Measurements from ENCODE around the gene WNT6.

DNA sequence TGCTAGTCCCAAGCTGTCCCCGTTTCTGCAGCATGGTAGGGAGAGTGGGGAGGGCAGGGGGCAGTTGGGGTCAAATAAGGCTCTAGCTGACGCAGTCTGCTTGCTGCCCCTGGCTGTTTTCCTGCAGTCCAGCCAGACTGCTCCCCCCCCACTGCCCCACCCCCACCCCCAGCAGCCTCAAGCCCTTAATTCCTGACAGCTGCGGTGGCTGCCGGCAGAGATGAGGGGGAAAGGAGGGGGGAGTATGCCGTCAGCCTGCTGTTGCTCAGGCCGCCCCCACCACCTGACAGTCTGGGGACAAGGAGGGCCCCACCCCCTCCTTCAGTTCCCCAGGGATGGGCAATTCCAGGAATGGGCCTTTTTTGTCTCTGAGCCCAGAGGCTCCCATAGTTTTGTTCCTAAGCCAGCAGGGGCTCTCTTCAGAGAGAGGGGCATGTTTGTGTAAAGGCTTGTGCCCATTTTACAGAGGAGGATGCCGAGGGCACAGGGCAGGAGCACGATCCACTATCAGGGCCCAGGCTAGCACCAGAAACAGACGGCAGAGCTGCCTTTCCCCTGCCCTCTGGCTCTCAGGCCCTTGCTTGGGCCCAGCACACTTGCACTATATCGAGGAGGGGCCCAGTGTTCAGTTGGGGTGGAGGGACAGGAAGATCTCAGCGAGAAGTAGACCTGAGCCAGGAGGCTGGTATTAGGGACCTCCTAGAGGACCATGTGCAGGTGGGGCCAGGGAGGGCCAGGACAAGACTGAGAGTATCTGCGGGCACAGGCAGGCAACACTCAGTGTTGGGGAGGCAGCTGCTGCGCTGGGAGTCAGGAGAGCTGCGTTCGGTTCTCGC lies 19.5 kb downstream of the WNT6 start:
- TF ChIP-seq CTCF (IDR thresholded peaks at IDR 0.05) = no peak
- TF ChIP-seq POLR2A (IDR thresholded peaks at IDR 0.05) = no peak

Data from prostate gland (tissue), 2 donors.